ENCODE measurements around the gene NR2F1-AS1. TPM values are rescaled to one million over a fixed set of nuclear protein-coding genes. Genes with fewer than 3 reads are reported as not detected.

Gene NR2F1-AS1
- total and polyA plus RNA-seq, 9 of the 15 experiments (the other 6 are each of a cell fraction or from before 2014, with no cell fraction given): not detected

GRCh38 chr5:93384026-93384425 lies 197.0 kb downstream of the NR2F1-AS1 start:
- ATAC-seq: no peak
- no TSS peak for BruUV-seq (replicated peaks)
- intact Hi-C loops (cut with micrococcal nuclease) (no loop called here), in situ Hi-C loops (cut with MboI) (no loop called here)
- Histone ChIP-seq H3K4me2 (ENCODE audit: insufficient read depth, low read length) (no peak overlapping the region), H2AFZ (ENCODE audit: low read depth, low read length) (no peak overlapping the region), H3K79me2 (ENCODE audit: control insufficient read depth, insufficient read depth, low read length) (no peaks in the 10 kb centered on the region), H3K27me3 (ENCODE audit: control insufficient read depth in 2 of 2, insufficient read depth in 2 of 2, low read length in 2 of 2) (no peaks in the 10 kb centered on the region), H3K9ac (ENCODE audit: insufficient read depth in 1 of 2, low read depth in 2 of 2, low read length in 2 of 2) (no peak overlapping the region), H3K27ac (ENCODE audit: extremely low read depth, low read depth, low read length) (no peak overlapping the region), H3K4me3 (no peak overlapping the region), H4K20me1 (replicated peaks; ENCODE audit: control insufficient read depth, insufficient read depth, low read length) (no peaks in the 10 kb centered on the region), H3K36me3 (ENCODE audit: control insufficient read depth, insufficient read depth, low read length) (no peaks in the 10 kb centered on the region), H3K4me1 (replicated peaks in 1 of 2; ENCODE audit: control insufficient read depth in 2 of 2, insufficient read depth in 2 of 2, low read length in 2 of 2) (no peaks in the 10 kb centered on the region), H3K9me3 (replicated peaks; ENCODE audit: control insufficient read depth, insufficient read depth, low read depth, low read length) (no peaks in the 10 kb centered on the region), H3K9me1 (ENCODE audit: control insufficient read depth, insufficient read depth, low read length) (no peaks in the 10 kb centered on the region)
- 1% methylated on average over 4 of the region's 4 CpGs for WGBS (ENCODE audit: insufficient coverage, low coverage, missing lambda C conversion rate)
- no peak for FAIRE-seq
- TF ChIP-seq TAF15 (IDR thresholded peaks at IDR 0.05; ENCODE audit: low read depth, low read length): no peak
- ChIA-PET POLR2A (no interaction called here), CTCF (ENCODE audit: low intra/inter-chr PET ratio) (no interaction called here)
- no peak for DNase-seq (ENCODE audit: extremely low read depth in 1 of 4, low spot score in 3 of 4)

- intact Hi-C loops (cut with micrococcal nuclease): no loop called here
- no peaks in the 10 kb centered on the region for H3K4me1 ChIP-seq (replicated peaks in 1 of 2; ENCODE audit: control insufficient read depth in 2 of 2, insufficient read depth in 2 of 2, low read length in 2 of 2)
- ChIA-PET POLR2A (no interaction called here), CTCF (ENCODE audit: low intra/inter-chr PET ratio) (no interaction called here)
- no peak overlapping the region for H3K4me2 ChIP-seq (ENCODE audit: insufficient read depth, low read length)
- in situ Hi-C loops (cut with MboI): no loop called here
- no peaks in the 10 kb centered on the region for H4K20me1 ChIP-seq (replicated peaks; ENCODE audit: control insufficient read depth, insufficient read depth, low read length)
- no peak overlapping the region for H3K4me3 ChIP-seq
- no peaks in the 10 kb centered on the region for H3K9me1 ChIP-seq (ENCODE audit: control insufficient read depth, insufficient read depth, low read length)
- ATAC-seq (no peak), DNase-seq (ENCODE audit: extremely low read depth in 1 of 4, low spot score in 3 of 4) (no peak), FAIRE-seq (no peak)
- H3K9ac ChIP-seq (ENCODE audit: insufficient read depth in 1 of 2, low read depth in 2 of 2, low read length in 2 of 2): no peak overlapping the region
- BruUV-seq (replicated peaks): no TSS peak
- H3K36me3 ChIP-seq (ENCODE audit: control insufficient read depth, insufficient read depth, low read length): no peaks in the 10 kb centered on the region
- no peaks in the 10 kb centered on the region for H3K27me3 ChIP-seq (ENCODE audit: control insufficient read depth in 2 of 2, insufficient read depth in 2 of 2, low read length in 2 of 2)
- no peak overlapping the region for H3K27ac ChIP-seq (ENCODE audit: extremely low read depth, low read depth, low read length)
- H3K9me3 ChIP-seq (replicated peaks; ENCODE audit: control insufficient read depth, insufficient read depth, low read depth, low read length): no peaks in the 10 kb centered on the region
- 0% methylated on average over 3 of the region's 3 CpGs for WGBS (ENCODE audit: insufficient coverage, low coverage, missing lambda C conversion rate)
- TF ChIP-seq HNRNPL (IDR thresholded peaks at IDR 0.05; ENCODE audit: low read depth, low read length) (no peak), HMGN3 (IDR thresholded peaks at IDR 0.05; ENCODE audit: borderline replicate concordance, extremely low read depth, insufficient read length, low read depth, low read length) (no peak), U2AF1 (optimal IDR thresholded peaks at IDR 0.05; ENCODE audit: low read depth, low read length) (no peak), MTA3 (IDR thresholded peaks at IDR 0.05; ENCODE audit: borderline replicate concordance) (no peak), OTX1 (CRISPR knock-in tag; IDR thresholded peaks at IDR 0.05) (no peak), POLR2G (IDR thresholded peaks at IDR 0.05; ENCODE audit: low read depth, low read length) (no peak), HCFC1 (IDR thresholded peaks at IDR 0.05; ENCODE audit: low read depth, low read length) (no peak)
- no peaks in the 10 kb centered on the region for H3K79me2 ChIP-seq (ENCODE audit: control insufficient read depth, insufficient read depth, low read length)
- H2AFZ ChIP-seq (ENCODE audit: low read depth, low read length): no peak overlapping the region
Observed at GRCh38 chr5:93382188-93382825, 198.7 kb downstream of the NR2F1-AS1 start.

Measured in K562 (cell line).